ENCODE measurements around the gene PDGFRB.

DNA sequence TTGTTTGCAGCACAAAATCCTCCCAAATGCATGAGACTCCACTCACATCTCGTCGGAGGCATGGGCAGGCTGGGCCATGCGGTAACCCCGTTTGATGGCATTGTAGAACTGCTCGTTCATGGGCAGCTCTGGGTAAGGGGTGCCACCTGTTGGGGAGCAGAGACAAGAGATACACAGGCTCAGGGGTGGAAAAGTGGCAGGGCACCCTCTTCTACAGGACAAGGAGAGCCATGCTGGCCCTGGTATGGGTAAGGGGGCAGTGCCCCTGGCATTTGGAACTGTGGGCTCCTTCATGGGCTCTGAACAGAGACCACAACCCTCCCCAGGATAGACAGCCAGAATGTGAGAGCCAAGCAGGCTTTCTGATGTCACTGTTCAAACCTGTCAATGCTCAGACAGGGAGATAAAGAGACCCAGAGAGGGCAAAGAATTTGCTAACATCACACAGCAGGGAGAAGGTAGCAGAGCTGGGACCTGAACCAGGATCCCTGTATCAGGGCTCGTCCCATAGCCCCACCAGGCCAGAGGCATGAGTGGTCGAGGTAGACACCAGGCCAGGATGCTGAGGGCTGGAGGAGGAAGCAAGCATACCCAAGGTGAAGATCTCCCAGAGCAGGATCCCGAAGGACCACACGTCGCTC lies 36.1 kb downstream of the PDGFRB start:
- no peak for TF ChIP-seq POLR2A (IDR thresholded peaks at IDR 0.05)
- TF ChIP-seq, protein P1, sequence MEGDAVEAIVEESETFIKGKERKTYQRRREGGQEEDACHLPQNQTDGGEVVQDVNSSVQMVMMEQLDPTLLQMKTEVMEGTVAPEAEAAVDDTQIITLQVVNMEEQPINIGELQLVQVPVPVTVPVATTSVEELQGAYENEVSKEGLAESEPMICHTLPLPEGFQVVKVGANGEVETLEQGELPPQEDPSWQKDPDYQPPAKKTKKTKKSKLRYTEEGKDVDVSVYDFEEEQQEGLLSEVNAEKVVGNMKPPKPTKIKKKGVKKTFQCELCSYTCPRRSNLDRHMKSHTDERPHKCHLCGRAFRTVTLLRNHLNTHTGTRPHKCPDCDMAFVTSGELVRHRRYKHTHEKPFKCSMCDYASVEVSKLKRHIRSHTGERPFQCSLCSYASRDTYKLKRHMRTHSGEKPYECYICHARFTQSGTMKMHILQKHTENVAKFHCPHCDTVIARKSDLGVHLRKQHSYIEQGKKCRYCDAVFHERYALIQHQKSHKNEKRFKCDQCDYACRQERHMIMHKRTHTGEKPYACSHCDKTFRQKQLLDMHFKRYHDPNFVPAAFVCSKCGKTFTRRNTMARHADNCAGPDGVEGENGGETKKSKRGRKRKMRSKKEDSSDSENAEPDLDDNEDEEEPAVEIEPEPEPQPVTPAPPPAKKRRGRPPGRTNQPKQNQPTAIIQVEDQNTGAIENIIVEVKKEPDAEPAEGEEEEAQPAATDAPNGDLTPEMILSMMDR (IDR thresholded peaks at IDR 0.05), result no peak

Data from body of pancreas (tissue), 4 donors.